ENCODE data around the gene RAB37. TPM values are rescaled to one million over a fixed set of nuclear protein-coding genes. Genes with fewer than 3 reads are reported as not detected.

Gene RAB37
- total and polyA plus RNA-seq, 8 donors, result 2.0 to 42.9 (median 5.3) TPM; not detected in 3

- intact Hi-C loops (cut with DNase I; ENCODE audit: low total_unique reads), result no loop called here
- no peak for DNase-seq
- Histone ChIP-seq H3K27me3 (peaks cover 0 to 22% (median 0%) of the 10 kb centered on the region in 3 donors), H3K4me1 (no peaks in the 10 kb centered on the region), H3K4me3 (no peak overlapping the region), H3K27ac (no peak overlapping the region), H3K36me3 (peaks cover 0 to 7% (median 0%) of the 10 kb centered on the region in 4 donors), H3K9me3 (peaks cover 0 to 4% (median 0%) of the 10 kb centered on the region in 4 donors)
- TF ChIP-seq CTCF (IDR thresholded peaks at IDR 0.05) (no peak), POLR2AphosphoS5 (IDR thresholded peaks at IDR 0.05) (no peak), EP300 (IDR thresholded peaks at IDR 0.05) (no peak), POLR2A (IDR thresholded peaks at IDR 0.05) (no peak)
- WGBS, 5 donors, result 74 to 89% (median 88%) methylated on average over 4 of the region's 4 CpGs
Observed at GRCh38 chr17:74694081-74694480, 43.0 kb upstream of the RAB37 start.

- intact Hi-C loops (cut with DNase I; ENCODE audit: low total_unique reads), result no loop called here
- peaks cover 0 to 4% (median 0%) of the 10 kb centered on the region in 4 donors for H3K9me3 ChIP-seq
- no peak overlapping the region for H3K27ac ChIP-seq
- DNase-seq, result no peak
- 71 to 79% (median 77%) methylated on average over 5 to 11 of the region's 11 CpGs for WGBS, 5 donors
- H3K27me3 ChIP-seq, result peaks cover 0 to 22% (median 0%) of the 10 kb centered on the region in 3 donors
- H3K4me1 ChIP-seq, result no peaks in the 10 kb centered on the region
- TF ChIP-seq EP300 (IDR thresholded peaks at IDR 0.05) (no peak), POLR2AphosphoS5 (IDR thresholded peaks at IDR 0.05) (no peak), CTCF (IDR thresholded peaks at IDR 0.05) (no peak), POLR2A (IDR thresholded peaks at IDR 0.05) (no peak)
- H3K4me3 ChIP-seq, result no peak overlapping the region
- peaks cover 0 to 7% (median 0%) of the 10 kb centered on the region in 4 donors for H3K36me3 ChIP-seq
Observed at GRCh38 chr17:74695629-74696028, 41.4 kb upstream of the RAB37 start.

GRCh38 chr17:74697515-74697914 lies 39.5 kb upstream of the RAB37 start:
- intact Hi-C loops (cut with DNase I; ENCODE audit: low total_unique reads), result no loop called here
- peaks cover 0 to 7% (median 0%) of the 10 kb centered on the region in 4 donors for H3K36me3 ChIP-seq
- peaks cover 0 to 22% (median 0%) of the 10 kb centered on the region in 3 donors for H3K27me3 ChIP-seq
- H3K27ac ChIP-seq, result no peak overlapping the region
- DNase-seq, result no peak
- H3K9me3 ChIP-seq, result peaks cover 0 to 4% (median 0%) of the 10 kb centered on the region in 4 donors
- no peak overlapping the region for H3K4me3 ChIP-seq
- no peak for TF ChIP-seq CTCF (IDR thresholded peaks at IDR 0.05)
- no peak for TF ChIP-seq EP300 (IDR thresholded peaks at IDR 0.05)
- no peak for TF ChIP-seq POLR2A (IDR thresholded peaks at IDR 0.05)
- TF ChIP-seq POLR2AphosphoS5 (IDR thresholded peaks at IDR 0.05), result no peak
- no peaks in the 10 kb centered on the region for H3K4me1 ChIP-seq
- 70 to 87% (median 81%) methylated on average over 2 of the region's 2 CpGs for WGBS, 5 donors

DNA sequence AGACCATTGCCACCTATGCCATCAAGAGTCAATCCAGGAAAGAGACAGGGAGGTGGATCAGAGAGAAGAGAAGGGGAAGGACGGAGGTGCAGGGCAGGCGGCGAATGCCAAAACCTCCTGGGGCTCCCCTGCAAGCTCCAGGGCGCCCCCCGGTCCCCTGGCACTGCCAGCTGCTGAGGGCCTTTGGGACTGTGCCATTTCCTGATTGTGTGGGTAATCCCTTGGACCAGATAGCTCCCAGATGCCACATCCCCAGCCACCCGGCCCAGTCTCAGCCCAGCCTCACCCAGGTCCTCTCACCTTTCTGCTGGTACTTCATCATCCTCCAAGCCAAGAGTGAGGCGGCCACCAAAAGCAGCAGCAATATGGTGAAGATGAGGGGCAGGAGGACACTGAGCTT lies 39.0 kb upstream of the RAB37 start:
- H3K36me3 ChIP-seq, result peaks cover 0 to 7% (median 0%) of the 10 kb centered on the region in 4 donors
- no peak overlapping the region for H3K27ac ChIP-seq
- H3K4me3 ChIP-seq, result no peak overlapping the region
- intact Hi-C loops (cut with DNase I; ENCODE audit: low total_unique reads), result no loop called here
- WGBS, 5 donors, result 67 to 90% (median 88%) methylated on average over 2 to 7 of the region's 7 CpGs
- H3K27me3 ChIP-seq, result peaks cover 0 to 26% (median 0%) of the 10 kb centered on the region in 3 donors
- DNase-seq, result no peak
- H3K4me1 ChIP-seq, result no peaks in the 10 kb centered on the region
- H3K9me3 ChIP-seq, result peaks cover 0 to 4% (median 0%) of the 10 kb centered on the region in 4 donors
- TF ChIP-seq POLR2A (IDR thresholded peaks at IDR 0.05) (no peak), EP300 (IDR thresholded peaks at IDR 0.05) (no peak), CTCF (IDR thresholded peaks at IDR 0.05) (no peak), POLR2AphosphoS5 (IDR thresholded peaks at IDR 0.05) (no peak)
